ENCODE measurements around the gene PHLDB1. TPM values are rescaled to one million over a fixed set of nuclear protein-coding genes. Genes with fewer than 3 reads are reported as not detected.

The PHLDB1 gene
- polyA plus RNA-seq, 1 donor: 132 TPM

DNA sequence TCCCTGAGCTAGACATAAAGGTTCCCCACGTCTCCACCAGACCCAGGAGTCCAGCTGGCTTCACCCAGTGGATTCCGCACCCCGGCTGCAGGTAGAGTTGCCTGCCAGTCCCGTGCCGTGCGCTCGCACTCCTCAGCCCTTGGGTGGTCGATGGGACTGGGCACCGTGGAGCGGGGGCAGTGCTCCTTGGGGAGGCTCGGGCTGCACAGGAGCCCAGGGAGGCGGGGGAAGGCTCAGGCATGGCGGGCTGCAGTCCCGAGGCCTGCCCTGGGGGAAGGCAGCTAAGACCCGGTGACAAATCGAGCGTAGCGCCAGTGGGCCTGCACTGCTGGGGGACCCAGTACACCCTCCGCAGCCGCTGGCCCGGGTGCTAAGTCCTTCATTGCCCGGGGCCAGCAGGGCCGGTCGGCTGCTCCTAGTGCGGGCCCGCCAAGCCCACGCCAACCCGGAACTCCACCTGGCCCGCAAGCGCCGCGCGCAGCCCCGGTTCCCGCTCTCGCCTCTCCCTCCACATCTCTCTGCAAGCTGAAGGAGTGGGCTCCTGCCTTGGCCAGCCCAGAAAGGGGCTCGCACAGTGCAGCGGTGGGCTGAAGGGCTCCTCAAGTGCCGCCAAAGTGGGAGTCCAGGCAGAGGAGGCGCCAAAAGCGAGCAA lies 81.6 kb downstream of the PHLDB1 start:
- DNase-seq: no peak

DNA sequence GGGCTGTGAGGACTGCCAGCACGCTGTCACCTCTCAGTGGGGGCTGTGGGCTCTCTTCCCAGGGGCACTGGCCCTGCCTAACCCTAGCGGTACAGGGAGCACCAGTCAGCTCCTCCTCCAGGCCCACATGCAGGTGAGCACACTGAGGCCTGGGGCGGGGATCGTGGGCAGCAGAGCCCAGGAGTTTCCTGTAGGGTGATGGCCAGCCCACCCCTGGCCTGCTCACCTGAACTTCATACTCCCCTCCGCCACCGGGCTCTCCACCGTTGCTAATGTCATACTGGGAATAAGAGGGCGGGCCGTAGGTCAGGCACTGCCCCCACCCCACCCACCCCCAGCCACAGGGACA lies 82.1 kb downstream of the PHLDB1 start:
- DNase-seq: no peak

DNA sequence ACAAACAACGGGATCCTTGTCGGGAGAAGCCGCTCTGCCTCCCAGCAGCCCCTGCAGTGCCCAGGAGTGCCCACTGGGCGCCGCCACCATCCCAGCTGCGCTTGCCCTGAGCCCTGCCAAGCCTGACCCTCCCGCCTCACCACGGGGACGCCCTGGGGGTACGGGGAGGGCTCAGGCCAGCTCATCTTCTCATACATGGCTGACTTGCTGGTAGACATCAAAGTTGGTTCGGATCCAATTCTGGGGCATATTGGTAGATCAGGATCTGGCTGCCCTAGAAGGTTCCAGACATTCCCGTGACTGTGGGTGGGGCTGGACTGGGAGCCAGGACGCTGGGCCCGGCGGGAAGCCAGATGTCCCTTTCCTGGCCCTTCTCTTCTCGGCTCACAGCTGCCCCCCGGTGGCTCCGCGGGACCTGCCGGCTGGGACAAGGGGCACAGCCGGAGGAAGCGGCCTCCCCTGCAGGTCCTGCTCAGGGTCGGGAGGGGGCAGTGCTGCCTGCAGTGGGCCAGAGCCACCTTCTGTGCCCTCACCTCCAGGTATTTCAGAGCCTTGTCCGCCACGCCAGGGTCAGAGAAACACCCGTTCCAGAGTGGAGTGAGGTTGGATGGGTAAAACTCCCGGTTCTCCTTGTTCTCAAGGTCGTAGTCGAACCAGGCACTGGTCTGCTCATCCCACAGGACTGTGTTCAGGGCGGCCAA lies 82.6 kb downstream of the PHLDB1 start:
- DNase-seq: peak; percentile 82

DNA sequence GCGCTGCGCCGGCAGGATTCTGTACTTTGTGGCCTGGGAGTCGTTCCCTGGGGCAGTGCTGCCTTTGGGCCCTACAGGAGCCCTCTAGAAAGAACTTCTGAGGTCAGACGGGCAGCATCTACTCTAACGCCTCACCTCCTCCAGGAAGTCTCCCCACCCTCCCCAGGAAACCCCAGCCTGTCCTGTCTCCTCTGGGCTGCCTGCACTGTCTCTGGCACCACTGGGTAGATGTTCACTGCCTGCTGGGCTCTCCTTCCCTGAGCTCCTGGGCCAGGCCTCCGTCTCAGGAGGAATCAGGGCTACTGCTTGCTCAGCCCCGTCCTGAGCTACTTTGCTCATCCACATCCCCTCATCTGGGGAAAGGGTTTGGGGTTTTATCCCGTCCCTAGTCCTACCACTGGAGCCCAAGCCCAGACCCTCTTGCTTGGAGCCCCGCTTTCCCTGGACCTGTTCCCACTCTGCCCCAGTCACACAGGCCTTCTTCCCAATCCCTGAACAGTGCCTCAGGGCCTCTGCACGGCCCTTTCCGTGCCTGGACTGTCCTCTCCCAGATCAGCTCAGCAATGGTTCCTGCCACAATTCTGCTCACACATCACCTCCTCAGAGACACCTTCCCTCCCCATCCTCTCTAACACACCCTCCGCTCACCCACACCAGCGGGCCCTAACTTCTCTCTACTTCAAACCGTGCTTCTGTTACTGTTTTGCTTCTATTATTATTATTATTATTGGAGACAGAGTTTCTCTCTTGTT lies 83.3 kb downstream of the PHLDB1 start:
- no peak for DNase-seq

DNA sequence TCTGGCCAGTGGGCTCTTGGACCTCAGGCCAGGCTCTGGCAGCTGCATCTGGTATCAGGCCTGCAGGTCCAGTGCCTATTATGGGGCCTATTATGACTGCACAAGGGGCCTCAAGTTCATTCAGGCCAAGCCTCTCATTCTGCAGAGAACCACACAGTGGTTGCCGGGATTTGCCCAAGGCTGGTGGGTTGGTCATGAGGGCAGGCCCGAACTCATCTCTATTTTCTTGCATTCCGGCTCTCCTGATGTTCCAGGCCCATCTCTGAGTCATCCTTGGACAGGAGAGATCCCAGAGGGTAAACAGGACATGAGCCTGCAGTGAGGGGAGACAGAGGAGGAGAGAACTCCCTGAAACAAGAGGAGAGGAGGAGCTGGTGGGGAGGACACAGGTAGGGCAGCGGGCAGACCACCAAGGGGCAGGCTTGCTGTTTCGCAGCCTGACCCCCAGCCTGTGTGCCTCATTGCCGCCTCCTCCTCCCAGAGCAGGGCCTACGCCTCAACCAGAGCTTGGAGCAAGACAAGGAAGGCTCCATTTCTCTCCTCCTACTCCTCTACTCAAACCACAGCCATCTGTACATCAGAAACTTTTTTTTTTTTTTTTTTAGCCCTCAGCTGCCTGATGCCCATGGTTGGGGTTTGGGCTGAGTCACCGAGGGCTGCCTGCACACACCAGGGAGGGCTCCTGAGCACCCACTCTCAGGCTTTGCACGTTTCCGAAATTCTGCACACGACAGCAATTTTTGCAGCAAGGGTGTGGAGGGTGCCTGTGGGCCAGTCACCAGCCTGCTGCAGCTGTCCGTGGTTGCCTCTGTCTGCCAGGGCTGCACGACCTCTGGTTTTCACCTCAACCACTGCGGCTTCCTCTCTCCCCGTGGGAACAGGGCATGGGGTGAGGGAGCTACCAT lies 84.8 kb downstream of the PHLDB1 start:
- no peak for DNase-seq

- DNase-seq: no peak
Measured at GRCh38 chr11:118694185-118694584, 86.8 kb downstream of the PHLDB1 start.

- no peak for DNase-seq
Measured at GRCh38 chr11:118694771-118695170, 87.4 kb downstream of the PHLDB1 start.

GRCh38 chr11:118696673-118697226 lies 89.3 kb downstream of the PHLDB1 start:
- DNase-seq: no peak

- no peak for DNase-seq
Measured at GRCh38 chr11:118697346-118697745, 89.9 kb downstream of the PHLDB1 start.

GRCh38 chr11:118699506-118700220 lies 92.2 kb downstream of the PHLDB1 start:
- DNase-seq: no peak

GRCh38 chr11:118703563-118704106 lies 96.2 kb downstream of the PHLDB1 start:
- DNase-seq: no peak

- no peak for DNase-seq
Measured at GRCh38 chr11:118705111-118705741, 97.8 kb downstream of the PHLDB1 start.

- no peak for DNase-seq
Measured at GRCh38 chr11:118705791-118706545, 98.6 kb downstream of the PHLDB1 start.

GRCh38 chr11:118706546-118706825 lies 99.1 kb downstream of the PHLDB1 start:
- no peak for DNase-seq

Other genes starting within 250 kb of the PHLDB1 start
- gene UBE4A, start 248.0 kb upstream of the PHLDB1 start, polyA plus RNA-seq (ENCODE audit: insufficient read length): 22.2 TPM
- 324 TPM for gene ATP5MG, start 206.0 kb upstream of the PHLDB1 start, polyA plus RNA-seq (ENCODE audit: insufficient read length)
- gene KMT2A, start 171.1 kb upstream of the PHLDB1 start, polyA plus RNA-seq (ENCODE audit: insufficient read length): 34.5 TPM
- 3.8 TPM for gene TTC36, start 80.1 kb upstream of the PHLDB1 start, polyA plus RNA-seq (ENCODE audit: insufficient read length)
- 22.1 TPM for gene TMEM25, start 76.4 kb upstream of the PHLDB1 start, polyA plus RNA-seq (ENCODE audit: insufficient read length)
- gene IFT46, start 41.7 kb upstream of the PHLDB1 start, polyA plus RNA-seq (ENCODE audit: insufficient read length): 19.2 TPM
- gene ARCN1, start 35.2 kb upstream of the PHLDB1 start, polyA plus RNA-seq (ENCODE audit: insufficient read length): 114 TPM
- 0.25 TPM for gene TREH, start 72.0 kb downstream of the PHLDB1 start, polyA plus RNA-seq (ENCODE audit: insufficient read length)
- gene DDX6, start 183.5 kb downstream of the PHLDB1 start, polyA plus RNA-seq (ENCODE audit: insufficient read length): 68.1 TPM

All from hindlimb muscle (tissue), 1 donor.